ENCODE measurements around the gene TUBA8.
"Not testable (repeated sequence)": the region's sequence is repeated elsewhere in the genome, so short reads cannot be mapped to it uniquely, and the experiment has no call there.

The TUBA8 gene

DNA sequence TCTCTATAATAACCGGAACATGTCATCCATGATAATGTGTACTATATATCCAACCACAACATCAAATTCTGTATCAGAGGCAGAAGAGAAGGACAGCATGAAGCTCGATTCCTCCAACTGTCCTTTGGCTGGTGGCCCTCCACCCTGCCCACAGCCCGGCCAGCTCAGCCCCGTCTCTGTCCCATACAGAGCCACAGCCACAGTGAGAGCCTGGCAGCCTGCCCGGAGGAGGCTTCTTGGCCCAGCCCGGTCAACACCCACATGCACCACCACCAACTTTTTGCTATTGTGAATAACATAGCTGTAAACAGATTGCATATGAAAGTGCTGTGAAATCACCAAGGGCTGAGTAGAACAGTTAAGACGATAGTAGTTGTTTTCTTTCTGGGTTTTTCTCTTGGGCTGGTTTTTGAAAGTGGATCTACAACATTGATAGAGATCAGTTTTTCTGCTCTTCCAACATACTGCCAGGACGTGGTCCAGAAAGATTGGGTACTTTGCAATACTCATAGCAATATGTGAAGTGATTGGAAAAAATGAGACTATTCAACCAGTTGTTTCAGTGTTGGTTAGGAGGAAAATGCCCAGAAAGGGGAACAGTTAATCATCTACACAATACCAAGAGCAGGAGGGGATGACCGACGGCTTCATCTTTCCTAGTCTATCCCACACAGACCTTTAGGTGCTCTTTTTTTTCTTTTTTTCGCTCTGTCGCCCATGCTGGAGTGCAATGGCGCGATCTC, 6.9 kb upstream of the TUBA8 start:
- peaks cover 30 to 44% of the 10 kb centered on the region in 2 donors for H3K27me3 Mint-ChIP-seq
- no peak for DNase-seq
- no peak overlapping the region for H3K4me3 Mint-ChIP-seq
- H3K36me3 Mint-ChIP-seq (ENCODE audit: insufficient read depth) = peaks cover 3% of the 10 kb centered on the region
- no peak overlapping the region for H3K27ac Mint-ChIP-seq
- H3K9me3 Mint-ChIP-seq = peaks cover 0 to 4% of the 10 kb centered on the region in 2 donors
- H3K4me1 Mint-ChIP-seq (ENCODE audit: low read depth in 2 of 2) = peaks cover 0 to 4% of the 10 kb centered on the region in 2 donors
- no peak for ATAC-seq (replicated peaks)

DNA sequence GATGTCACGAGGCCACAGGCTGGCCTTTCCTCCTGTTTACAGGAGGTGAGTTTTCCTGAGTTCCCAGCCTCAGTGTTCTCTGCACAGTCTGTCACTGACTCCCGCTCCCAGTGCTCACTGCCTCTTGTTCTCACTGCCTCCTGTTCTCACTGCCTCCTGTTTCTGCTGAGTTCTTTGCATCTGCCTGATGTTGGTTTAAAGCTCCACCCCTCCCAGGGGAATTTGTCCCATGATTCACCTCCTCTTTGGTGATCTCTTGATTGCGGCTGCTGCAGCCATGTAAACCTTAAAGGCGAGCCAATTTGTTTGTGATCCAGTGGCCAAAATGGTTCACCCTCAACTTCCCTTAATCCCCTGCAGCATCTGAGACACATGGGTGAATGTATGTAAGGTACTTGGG, 6.0 kb upstream of the TUBA8 start:
- H3K36me3 Mint-ChIP-seq (ENCODE audit: insufficient read depth) = peaks cover 3% of the 10 kb centered on the region
- peaks cover 2 to 6% of the 10 kb centered on the region in 2 donors for H3K4me1 Mint-ChIP-seq (ENCODE audit: low read depth in 2 of 2)
- no peak overlapping the region for H3K4me3 Mint-ChIP-seq
- H3K27ac Mint-ChIP-seq = no peak overlapping the region
- peaks cover 0 to 4% of the 10 kb centered on the region in 2 donors for H3K9me3 Mint-ChIP-seq
- DNase-seq (no peak), ATAC-seq (replicated peaks) (no peak)
- H3K27me3 Mint-ChIP-seq = peaks cover 39 to 53% of the 10 kb centered on the region in 2 donors

- not testable (repeated sequence) for H3K36me3 Mint-ChIP-seq (ENCODE audit: insufficient read depth); H3K9me3 Mint-ChIP-seq; DNase-seq; H3K4me3 Mint-ChIP-seq; H3K27ac Mint-ChIP-seq; ATAC-seq (replicated peaks)
- H3K27me3 Mint-ChIP-seq = peaks cover 51 to 67% of the 10 kb centered on the region in 2 donors
- peaks cover 10 to 13% of the 10 kb centered on the region in 2 donors for H3K4me1 Mint-ChIP-seq (ENCODE audit: low read depth in 2 of 2)
These were observed 4.6 kb upstream of the TUBA8 start for GRCh38 chr22:18105981-18106380.

- H3K27me3 Mint-ChIP-seq = peaks cover 53 to 75% of the 10 kb centered on the region in 2 donors
- DNase-seq; H3K4me3 Mint-ChIP-seq; H3K36me3 Mint-ChIP-seq (ENCODE audit: insufficient read depth); ATAC-seq (replicated peaks); H3K9me3 Mint-ChIP-seq; H3K27ac Mint-ChIP-seq: not testable (repeated sequence)
- peaks cover 10 to 15% of the 10 kb centered on the region in 2 donors for H3K4me1 Mint-ChIP-seq (ENCODE audit: low read depth in 2 of 2)
These were observed 3.9 kb upstream of the TUBA8 start for GRCh38 chr22:18106550-18107341.

DNA sequence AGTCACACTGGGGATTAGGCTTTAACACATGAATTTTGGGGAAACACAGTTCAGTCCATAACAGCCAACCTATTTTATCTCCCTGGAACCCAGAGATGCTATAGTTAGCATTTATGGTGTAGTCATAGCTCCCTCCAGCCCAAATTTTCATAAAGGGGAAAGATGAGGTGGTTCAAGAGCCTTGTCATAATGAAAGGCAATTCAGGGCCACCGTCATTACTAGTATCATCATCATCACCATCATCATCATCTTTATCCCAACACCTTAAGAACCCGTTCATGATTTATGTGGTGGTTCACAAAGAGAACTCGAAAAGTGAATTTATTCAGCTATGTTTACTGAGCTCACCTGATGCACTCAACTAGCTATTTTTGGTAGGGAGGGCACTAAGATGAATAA, 2.4 kb upstream of the TUBA8 start:
- no peak overlapping the region for H3K4me3 Mint-ChIP-seq
- peaks cover 10 to 15% of the 10 kb centered on the region in 2 donors for H3K4me1 Mint-ChIP-seq (ENCODE audit: low read depth in 2 of 2)
- peaks cover 53 to 76% of the 10 kb centered on the region in 2 donors for H3K27me3 Mint-ChIP-seq
- H3K36me3 Mint-ChIP-seq (ENCODE audit: insufficient read depth) = no peaks in the 10 kb centered on the region
- no peak for ATAC-seq (replicated peaks)
- DNase-seq = no peak
- peaks cover 0 to 4% of the 10 kb centered on the region in 2 donors for H3K9me3 Mint-ChIP-seq
- no peak overlapping the region for H3K27ac Mint-ChIP-seq

DNA sequence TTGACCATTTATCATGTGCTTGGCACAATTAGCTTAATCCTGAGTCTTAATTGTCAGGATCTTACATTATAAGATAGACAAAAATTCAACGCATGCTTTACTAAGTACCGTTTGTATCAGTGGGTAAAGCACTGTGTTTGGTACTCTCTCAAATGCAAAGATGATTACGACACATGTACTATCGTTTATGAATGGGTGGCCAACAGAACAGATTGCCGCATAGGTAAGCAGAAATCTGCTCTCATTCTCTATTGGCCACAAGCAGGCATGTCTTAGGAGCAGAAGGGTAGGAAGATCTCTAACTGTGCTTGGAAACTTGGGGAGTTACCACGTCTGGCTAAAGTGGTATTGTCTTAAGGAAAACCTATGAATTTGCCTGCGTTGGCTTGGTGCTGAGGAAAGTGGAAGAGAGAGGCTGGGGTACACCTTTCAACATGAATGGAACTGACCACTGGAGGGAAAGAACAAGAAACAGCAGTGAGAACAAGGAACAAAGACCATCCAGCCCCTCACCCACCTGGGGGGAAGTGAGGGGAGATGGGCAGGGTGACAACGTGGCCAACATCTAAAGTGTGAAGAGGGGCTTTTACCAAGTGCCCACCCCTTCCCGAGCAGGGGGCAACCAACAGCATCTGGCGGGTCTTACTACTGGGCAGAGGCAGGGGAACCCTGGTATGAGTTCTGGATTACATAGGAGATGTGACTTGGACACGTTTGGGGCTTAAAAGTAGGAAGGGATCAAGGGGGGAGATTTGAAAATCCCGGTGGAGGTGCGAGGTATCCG, 1.0 kb upstream of the TUBA8 start:
- ATAC-seq (replicated peaks) (no peak), DNase-seq (no peak)
- no peak overlapping the region for H3K27ac Mint-ChIP-seq
- peaks cover 0 to 4% of the 10 kb centered on the region in 2 donors for H3K9me3 Mint-ChIP-seq
- H3K27me3 Mint-ChIP-seq = peaks cover 51 to 71% of the 10 kb centered on the region in 2 donors
- no peaks in the 10 kb centered on the region for H3K36me3 Mint-ChIP-seq (ENCODE audit: insufficient read depth)
- peak overlapping the region; percentile 56 to 64 for H3K4me3 Mint-ChIP-seq
- H3K4me1 Mint-ChIP-seq (ENCODE audit: low read depth in 2 of 2) = peaks cover 21 to 26% of the 10 kb centered on the region in 2 donors

- Mint-ChIP-seq H3K4me3 (peak overlapping the region; percentile 45 to 62), H3K4me1 (ENCODE audit: low read depth in 2 of 2) (peaks cover 21 to 29% of the 10 kb centered on the region in 2 donors), H3K9me3 (peaks cover 0 to 1% of the 10 kb centered on the region in 2 donors), H3K36me3 (ENCODE audit: insufficient read depth) (no peaks in the 10 kb centered on the region), H3K27me3 (peaks cover 35 to 55% of the 10 kb centered on the region in 2 donors), H3K27ac (no peak overlapping the region)
- DNase-seq (no peak), ATAC-seq (replicated peaks) (no peak)
These were observed 547 bp downstream of the TUBA8 start for GRCh38 chr22:18110954-18111758.

GRCh38 chr22:18111759-18112330, 1.2 kb downstream of the TUBA8 start:
- Mint-ChIP-seq H3K4me1 (ENCODE audit: low read depth in 2 of 2) (peaks cover 21 to 29% of the 10 kb centered on the region in 2 donors), H3K27me3 (peaks cover 35 to 48% of the 10 kb centered on the region in 2 donors), H3K27ac (no peak overlapping the region), H3K9me3 (peaks cover 0 to 1% of the 10 kb centered on the region in 2 donors), H3K4me3 (peak overlapping the region in 1 of 2 donors; percentile 62), H3K36me3 (ENCODE audit: insufficient read depth) (no peaks in the 10 kb centered on the region)
- ATAC-seq (replicated peaks) = no peak
- no peak for DNase-seq

- H3K27me3 Mint-ChIP-seq = peaks cover 29 to 43% of the 10 kb centered on the region in 2 donors
- no peak for ATAC-seq (replicated peaks)
- DNase-seq = no peak
- H3K9me3 Mint-ChIP-seq = no peaks in the 10 kb centered on the region
- H3K36me3 Mint-ChIP-seq (ENCODE audit: insufficient read depth) = no peaks in the 10 kb centered on the region
- peaks cover 21 to 29% of the 10 kb centered on the region in 2 donors for H3K4me1 Mint-ChIP-seq (ENCODE audit: low read depth in 2 of 2)
- no peak overlapping the region for H3K27ac Mint-ChIP-seq
- H3K4me3 Mint-ChIP-seq = no peak overlapping the region
These were observed 1.8 kb downstream of the TUBA8 start for GRCh38 chr22:18112440-18112839.

- H3K27me3 Mint-ChIP-seq = peaks cover 22 to 31% of the 10 kb centered on the region in 2 donors
- H3K36me3 Mint-ChIP-seq (ENCODE audit: insufficient read depth) = no peaks in the 10 kb centered on the region
- DNase-seq (no peak), ATAC-seq (replicated peaks) (no peak)
- peak overlapping the region in 1 of 2 donors; percentile 30 for H3K27ac Mint-ChIP-seq
- no peaks in the 10 kb centered on the region for H3K9me3 Mint-ChIP-seq
- H3K4me1 Mint-ChIP-seq (ENCODE audit: low read depth in 2 of 2) = peaks cover 21 to 29% of the 10 kb centered on the region in 2 donors
- H3K4me3 Mint-ChIP-seq = peak overlapping the region; percentile 2 to 32
These were observed 3.2 kb downstream of the TUBA8 start for GRCh38 chr22:18113680-18114394.

GRCh38 chr22:18114495-18114894, 3.9 kb downstream of the TUBA8 start:
- Mint-ChIP-seq H3K4me3 (peak overlapping the region; percentile 2 to 32), H3K27me3 (peaks cover 15 to 24% of the 10 kb centered on the region in 2 donors), H3K36me3 (ENCODE audit: insufficient read depth) (no peaks in the 10 kb centered on the region), H3K9me3 (no peaks in the 10 kb centered on the region), H3K27ac (peak overlapping the region in 1 of 2 donors; percentile 30), H3K4me1 (ENCODE audit: low read depth in 2 of 2) (peaks cover 20 to 27% of the 10 kb centered on the region in 2 donors)
- DNase-seq (no peak), ATAC-seq (replicated peaks) (no peak)
